ENCODE data around the gene SEC16A.

Gene SEC16A

GRCh38 chr9:136396219-136396515, 86.7 kb downstream of the SEC16A start:
- no peak for DNase-seq (ENCODE audit: low spot score)
- no peak for TF ChIP-seq CTCF (IDR thresholded peaks at IDR 0.05; ENCODE audit: extremely low read depth, missing control alignments)

GRCh38 chr9:136395345-136396218, 87.3 kb downstream of the SEC16A start:
- TF ChIP-seq CTCF (IDR thresholded peaks at IDR 0.05; ENCODE audit: extremely low read depth, missing control alignments) = no peak
- no peak for DNase-seq (ENCODE audit: low spot score)

- TF ChIP-seq CTCF (IDR thresholded peaks at IDR 0.05; ENCODE audit: extremely low read depth, missing control alignments) = no peak
- no peak for DNase-seq (ENCODE audit: low spot score)
Measured at GRCh38 chr9:136395020-136395340, 87.9 kb downstream of the SEC16A start.

- TF ChIP-seq CTCF (IDR thresholded peaks at IDR 0.05; ENCODE audit: extremely low read depth, missing control alignments) = no peak
- DNase-seq (ENCODE audit: low spot score) = no peak
Measured at GRCh38 chr9:136394312-136395019, 88.4 kb downstream of the SEC16A start.

- DNase-seq (ENCODE audit: low spot score) = no peak
- no peak for TF ChIP-seq CTCF (IDR thresholded peaks at IDR 0.05; ENCODE audit: extremely low read depth, missing control alignments)
Measured at GRCh38 chr9:136393531-136393930, 89.3 kb downstream of the SEC16A start.

GRCh38 chr9:136392538-136393449, 90.0 kb downstream of the SEC16A start:
- TF ChIP-seq CTCF (IDR thresholded peaks at IDR 0.05; ENCODE audit: extremely low read depth, missing control alignments) = no peak
- DNase-seq (ENCODE audit: low spot score) = no peak

All from GM20000 (cell line).